ENCODE data around the gene PRX.
"Not testable (repeated sequence)": the region's sequence is repeated elsewhere in the genome, so short reads cannot be mapped to it uniquely, and the experiment has no call there.

PRX gene

GRCh38 chr19:40413291-40413845 is at the start of gene PRX:
PRX (minus strand) TSS chr19:40413378; CDS start chr19:40407932, 5,446 bp downstream.
- DNase-seq: no peak

GRCh38 chr19:40461669-40462221 is 48.6 kb upstream of the PRX start:
- no peak for DNase-seq

- no peak for DNase-seq
These were observed 47.0 kb upstream of the PRX start for GRCh38 chr19:40460185-40460584.

DNA sequence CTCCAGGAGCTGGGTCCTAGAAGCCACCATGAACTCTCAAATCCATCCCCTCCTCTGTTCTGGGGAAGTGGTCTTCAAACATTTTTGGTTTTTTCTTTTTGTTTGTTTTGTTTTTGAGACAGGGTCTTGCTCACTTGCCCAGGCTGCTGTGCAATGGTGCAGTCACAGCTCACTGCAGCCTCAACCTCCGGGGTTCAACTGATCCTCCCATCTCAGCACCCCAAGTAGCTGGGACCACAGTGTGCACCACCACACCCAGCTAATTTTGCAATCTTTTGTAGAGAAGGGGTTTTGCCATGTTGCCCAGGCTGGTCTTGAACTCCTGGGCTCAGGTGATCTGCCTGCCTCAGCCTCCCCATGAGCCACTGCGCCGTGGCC is 45.4 kb upstream of the PRX start:
- DNase-seq: no peak

- no peak for DNase-seq
These were observed 44.9 kb upstream of the PRX start for GRCh38 chr19:40457953-40458596.

GRCh38 chr19:40457048-40457447 is 43.9 kb upstream of the PRX start:
- DNase-seq: no peak

- not testable (repeated sequence) for DNase-seq
These were observed 40.8 kb upstream of the PRX start for GRCh38 chr19:40453943-40454342.

DNA sequence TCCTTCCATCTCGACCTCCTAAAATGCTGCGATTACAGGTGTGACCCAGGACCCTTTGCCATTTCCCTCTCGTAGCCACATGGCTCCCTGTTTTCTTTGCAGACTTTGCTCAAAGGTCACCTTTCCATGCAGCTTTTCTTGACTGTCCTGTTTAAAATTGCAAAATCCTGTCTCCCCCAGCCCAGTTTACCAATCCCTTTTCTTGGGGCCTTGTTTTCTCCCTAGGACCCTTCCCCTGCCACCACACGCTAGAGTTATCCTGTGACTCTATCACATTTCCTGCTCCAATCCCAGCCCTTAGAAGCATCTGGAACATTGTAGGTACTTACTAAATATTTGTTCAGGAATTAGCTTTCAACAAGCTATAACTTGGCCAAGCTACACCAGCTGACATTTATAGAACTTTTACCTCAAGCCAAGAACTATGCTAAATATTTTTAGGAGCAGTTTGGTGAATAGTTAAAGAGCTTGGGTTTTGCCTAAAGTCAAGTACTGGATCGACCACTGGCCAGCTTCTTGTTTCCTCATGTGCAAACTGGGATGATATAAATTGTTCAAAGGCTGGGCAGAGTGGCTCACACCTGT is 40.1 kb upstream of the PRX start:
- DNase-seq: no peak

- DNase-seq: no peak
These were observed 38.8 kb upstream of the PRX start for GRCh38 chr19:40452016-40452415.

DNA sequence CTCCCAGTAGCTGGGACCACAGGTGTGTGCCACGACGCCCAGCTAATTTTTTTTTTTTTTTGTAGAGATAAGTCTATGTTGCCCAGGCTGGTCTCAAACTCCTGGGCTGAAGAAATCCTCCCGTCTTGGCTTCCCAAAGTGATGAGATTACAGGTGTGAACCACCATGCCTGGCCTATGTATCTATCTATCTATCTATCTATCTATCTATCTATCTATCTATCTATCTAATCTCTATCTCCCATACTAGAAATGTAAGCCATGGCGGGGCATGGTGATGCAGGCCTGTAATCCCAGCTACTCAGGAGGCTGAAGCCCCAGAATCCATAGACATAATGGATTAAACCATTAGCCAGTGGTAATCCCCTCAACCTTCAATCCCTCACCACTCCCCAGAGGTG is 37.5 kb upstream of the PRX start:
- DNase-seq: no peak

DNA sequence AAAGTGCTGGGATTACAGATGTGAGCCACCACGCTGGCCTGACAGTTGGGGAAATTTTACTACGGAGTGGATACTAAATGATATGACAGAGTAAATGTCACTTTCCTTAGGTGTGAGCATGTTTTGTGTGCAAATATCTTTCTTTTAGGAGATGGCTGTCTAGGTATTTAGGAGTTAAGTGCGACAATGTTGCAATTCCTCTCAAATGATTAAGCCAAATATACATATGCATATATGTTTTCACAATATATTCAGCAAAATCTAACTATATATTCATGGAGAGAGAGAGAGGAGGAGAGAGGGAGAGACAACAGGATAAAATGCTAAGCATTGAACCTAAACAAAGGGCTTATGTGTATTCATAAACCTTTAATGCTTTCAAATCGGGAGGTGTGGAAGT is 36.3 kb upstream of the PRX start:
- no peak for DNase-seq

GRCh38 chr19:40446263-40446784 is 33.1 kb upstream of the PRX start:
- no peak for DNase-seq

GRCh38 chr19:40445780-40446262 is 32.6 kb upstream of the PRX start:
- DNase-seq: no peak

GRCh38 chr19:40444825-40445312 is 31.7 kb upstream of the PRX start:
- no peak for DNase-seq

- peak; percentile 100 for DNase-seq
These were observed 31.0 kb upstream of the PRX start, which contains the start of gene SERTAD3 for GRCh38 chr19:40444000-40444824. SERTAD3 (minus strand) TSS chr19:40444335; CDS start chr19:40442080, 2,255 bp downstream.

- peak; percentile 100 for DNase-seq
These were observed 30.2 kb upstream of the PRX start for GRCh38 chr19:40443131-40443999.

- no peak for DNase-seq
These were observed 29.4 kb upstream of the PRX start for GRCh38 chr19:40442328-40443130.

DNA sequence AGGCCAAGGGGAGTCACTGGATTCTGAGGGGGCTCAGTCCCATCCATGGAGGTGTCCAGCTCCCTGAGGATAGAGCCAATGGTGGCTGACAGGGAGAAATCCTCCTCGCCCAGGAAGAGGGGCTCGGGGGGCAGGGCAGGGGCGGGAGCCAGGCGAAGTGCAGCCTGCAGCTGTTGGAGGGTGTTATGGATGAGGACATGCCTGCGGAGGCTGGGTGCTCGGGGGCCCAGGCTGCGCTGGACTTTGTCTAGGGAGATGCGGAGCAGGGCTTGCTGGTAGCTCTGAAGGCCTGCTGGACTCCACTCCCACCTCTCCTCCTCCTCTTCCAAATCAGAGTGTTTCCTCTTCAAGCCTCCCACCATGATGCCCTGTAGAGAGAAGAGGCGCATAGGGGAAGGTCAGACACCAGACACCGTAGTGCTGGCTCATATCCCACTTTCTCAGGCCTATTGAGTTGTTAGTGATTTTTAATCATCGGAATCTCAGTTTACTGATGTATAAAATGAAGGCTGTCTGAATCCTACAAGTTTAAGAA is 28.6 kb upstream of the PRX start:
- no peak for DNase-seq

DNA sequence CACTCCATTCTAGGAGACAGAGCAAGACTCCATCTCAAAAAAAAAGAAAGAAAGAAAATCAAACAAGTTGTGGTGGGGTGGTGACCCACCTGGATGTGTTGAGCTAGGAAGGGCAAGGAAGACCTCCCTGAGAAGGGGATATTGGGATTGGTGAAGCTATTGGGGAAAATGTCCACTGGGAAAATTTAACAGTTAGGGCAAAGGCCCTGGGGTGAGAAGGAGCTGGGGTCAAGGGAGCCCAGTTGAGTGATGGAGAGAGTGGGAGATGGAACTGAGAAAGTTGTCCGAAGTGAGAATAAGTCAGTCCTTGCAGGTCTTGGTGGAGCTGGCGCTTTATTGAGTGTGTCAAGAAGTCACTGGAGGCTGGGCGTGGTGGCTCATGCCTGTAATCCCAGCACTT is 25.1 kb upstream of the PRX start:
- DNase-seq: no peak

- DNase-seq: peak; percentile 91
These were observed 20.4 kb upstream of the PRX start for GRCh38 chr19:40433391-40434216.
